Activated CD8-positive, alpha-beta memory T cell treated with anti-CD3 and anti-CD28 coated beads for 24 hours (primary cell): ENCODE measurements around the gene DAPK3.
A peak's percentile ranks its signal among the peaks of the same experiment; 100 is the strongest.
"Not testable (repeated sequence)": the region's sequence is repeated elsewhere in the genome, so short reads cannot be mapped to it uniquely, and the experiment has no call there.

Source experiments
- DNase-seq: peaks from one replicate; pipeline ENCODE4 v3.0.0-alpha.2; 2020

The DAPK3 gene

DNA sequence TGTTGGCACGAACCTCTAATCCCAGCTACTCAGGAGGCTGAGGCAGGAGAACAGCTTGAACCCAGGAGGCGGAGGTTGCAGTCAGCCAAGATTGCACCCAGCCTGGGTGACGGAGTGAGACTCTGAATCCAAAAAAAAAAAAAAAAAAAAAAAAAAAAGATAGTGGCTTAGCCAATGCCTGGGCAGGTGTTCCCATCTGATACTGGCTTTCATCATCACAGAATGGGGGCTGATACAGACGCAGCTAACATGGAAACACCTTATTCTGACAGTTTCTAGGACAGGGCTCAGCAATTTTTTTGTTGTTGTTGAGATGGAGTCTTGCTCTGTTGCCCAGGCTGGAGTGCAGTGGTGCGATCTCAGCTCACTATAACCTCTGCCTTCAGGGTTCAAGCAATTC, 29.9 kb upstream of the DAPK3 start:
- DNase-seq = not testable (repeated sequence)

DNA sequence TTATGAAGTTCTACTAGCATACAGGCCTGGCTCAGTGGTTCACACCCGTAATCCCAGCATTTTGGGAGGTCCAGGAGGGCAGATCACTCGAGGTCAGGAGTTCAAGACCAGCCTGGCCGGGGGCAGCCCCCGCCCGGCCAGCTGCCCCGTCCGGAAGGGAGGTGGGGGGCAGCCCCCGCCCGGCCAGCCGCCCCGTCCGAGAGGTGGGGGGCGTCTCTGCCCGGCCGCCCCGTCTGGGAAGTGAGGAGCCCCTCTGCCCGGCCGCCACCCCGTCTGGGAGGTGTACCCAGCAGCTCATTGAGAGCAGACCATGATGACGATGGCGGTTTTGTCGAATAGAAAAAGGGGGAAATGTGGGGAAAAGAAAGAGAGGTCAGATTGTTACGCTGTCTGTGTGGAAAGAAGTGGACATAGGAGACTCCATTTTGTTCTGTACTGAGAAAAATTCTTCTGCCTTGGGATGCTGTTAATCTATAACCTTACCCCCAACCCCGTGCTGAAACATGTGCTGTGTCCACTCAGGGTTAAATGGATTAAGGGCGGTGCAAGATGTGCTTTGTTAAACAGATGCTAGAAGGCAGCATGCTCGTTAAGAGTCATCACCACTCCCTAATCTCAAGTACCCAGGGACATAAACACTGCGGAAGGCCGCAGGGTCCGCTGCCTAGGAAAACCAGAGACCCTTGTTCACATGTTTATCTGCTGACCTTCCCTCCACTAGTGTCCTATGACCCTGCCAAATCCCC, 27.9 kb upstream of the DAPK3 start:
- not testable (repeated sequence) for DNase-seq

DNA sequence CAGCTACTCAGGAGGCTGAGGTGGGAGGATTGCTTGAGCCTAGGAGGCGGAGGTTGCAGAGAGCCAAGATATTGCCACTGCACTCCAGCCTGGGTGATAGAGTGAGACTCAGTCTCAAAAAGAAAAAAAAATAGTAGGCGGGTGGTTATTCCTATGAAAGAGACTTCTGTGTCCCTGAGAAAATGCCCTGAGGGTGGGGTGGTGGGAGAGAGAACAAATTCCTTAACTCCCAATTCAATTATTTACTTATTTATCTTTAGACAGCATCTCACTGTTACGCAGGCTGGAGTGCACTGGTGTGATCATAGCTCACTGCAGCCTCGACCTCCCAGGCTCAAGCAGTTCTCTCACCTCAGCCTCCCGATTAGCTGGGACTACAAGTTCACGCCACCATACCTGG, 24.7 kb upstream of the DAPK3 start:
- DNase-seq = no peak

DNA sequence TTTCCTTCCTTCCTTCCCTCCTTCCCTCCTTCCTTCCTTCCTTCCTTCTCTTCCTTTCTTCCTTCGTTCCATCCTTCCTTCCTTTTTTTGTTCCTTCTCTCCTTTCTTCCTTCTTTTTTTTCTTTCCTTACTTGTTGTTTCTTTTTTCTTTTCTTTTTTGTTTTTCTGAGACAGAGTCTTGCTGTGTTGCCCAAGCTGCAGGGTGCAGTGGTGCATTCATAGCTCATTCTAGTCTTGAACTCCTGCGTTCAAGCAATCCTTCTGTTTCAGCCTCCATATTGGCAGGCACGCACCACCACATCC, 19.9 kb upstream of the DAPK3 start:
- DNase-seq = no peak

DNA sequence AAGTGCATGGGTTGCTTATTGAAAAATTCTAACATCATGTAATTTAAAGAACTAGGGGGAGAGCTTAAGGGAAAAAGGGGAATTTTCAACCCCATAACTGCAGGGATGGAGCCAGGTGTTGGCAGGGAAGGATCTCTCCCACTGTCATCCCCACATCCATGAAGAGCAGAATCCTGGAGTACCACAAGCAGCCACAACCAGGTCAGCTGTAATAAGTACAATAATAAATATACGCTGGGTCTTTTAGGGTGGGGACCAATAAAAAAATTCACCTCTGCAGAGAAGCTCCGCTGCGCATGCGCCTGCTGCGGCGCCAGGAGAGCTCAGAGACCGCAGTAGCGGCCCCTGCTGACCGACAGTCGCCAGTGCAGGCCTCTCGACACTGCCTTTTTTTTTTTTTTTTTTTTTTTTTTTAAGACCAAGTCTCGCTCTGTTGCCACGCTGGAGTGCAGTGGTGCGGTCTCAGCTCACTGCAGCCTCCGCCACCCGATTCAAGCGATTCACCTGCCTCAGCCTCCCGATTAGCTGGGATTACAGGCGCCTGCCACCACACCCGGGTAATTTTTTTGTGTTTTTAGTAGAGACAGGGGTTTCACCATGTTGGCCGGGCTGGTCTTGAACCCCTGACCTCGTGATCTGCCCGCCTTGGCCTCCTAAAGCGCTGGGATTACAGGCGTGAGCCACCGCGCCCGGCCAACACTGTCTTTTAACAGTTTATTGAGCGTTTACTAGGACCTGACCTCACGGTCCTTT, 16.9 kb upstream of the DAPK3 start:
- DNase-seq = peak; percentile 91

DNA sequence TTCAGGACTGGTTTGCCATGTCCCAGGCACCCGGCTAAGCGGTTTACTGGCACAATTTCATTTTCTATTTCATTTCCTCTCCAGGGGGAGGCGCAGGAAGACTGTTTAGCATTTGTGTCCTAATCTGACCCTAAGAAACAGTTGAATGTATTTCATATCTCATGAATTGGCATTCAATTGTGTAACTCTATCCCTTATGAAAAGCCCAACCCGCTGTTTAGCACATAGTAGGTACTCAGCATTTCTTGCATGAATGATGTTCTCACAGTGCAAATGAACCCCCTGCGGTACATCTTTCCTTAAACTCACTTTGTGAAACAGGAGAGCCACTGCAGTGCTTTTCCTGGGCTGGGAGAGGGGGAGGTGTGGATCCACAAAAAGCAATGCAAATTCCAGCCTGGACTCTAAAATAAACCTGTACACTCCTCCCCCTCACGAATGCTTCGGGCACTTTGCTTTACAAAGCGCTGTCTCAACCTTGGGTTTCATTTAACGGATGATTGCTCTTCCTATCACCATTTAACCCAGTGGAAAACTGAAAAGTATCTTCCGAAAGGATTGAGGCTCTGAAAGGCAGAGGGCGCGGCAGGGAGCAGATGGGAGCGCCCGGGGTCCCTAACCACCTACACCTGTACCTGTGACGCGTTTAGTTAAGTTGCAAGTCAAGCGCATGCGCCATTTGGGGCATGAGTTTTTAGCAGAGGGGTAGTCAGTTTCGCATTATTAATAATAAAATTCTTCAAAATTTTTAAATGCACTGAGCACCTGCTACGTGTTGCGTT, 15.6 kb upstream of the DAPK3 start:
- peak; percentile 80 for DNase-seq

DNA sequence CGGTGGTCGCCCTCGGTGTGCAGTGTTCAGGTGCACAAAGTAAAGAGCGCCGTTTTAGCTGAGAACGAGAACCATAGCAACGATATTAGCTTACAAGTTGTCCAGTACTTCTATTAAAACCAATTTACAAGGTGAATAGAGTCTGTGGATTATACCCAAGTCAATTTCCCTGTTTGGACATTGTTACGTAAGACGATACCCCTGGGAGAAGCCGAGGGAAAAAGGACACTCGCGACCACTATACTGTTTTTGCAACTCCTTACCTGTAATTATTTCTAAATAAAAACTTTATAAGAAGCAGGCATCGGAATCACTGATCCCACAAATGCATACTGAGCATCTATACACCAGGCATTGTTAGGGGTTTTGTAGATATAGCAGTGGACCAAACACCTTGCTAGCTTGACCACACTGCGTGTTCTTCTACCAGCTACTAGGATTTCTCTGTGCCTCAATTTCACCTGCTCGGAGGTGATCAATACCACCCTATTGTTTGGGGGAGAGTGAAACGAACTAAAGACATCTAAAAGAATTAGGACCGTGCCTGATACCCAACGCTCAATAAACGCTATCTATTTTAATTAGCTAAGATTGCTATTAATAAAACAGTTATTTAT, 14.9 kb upstream of the DAPK3 start:
- DNase-seq = peak; percentile 59

DNA sequence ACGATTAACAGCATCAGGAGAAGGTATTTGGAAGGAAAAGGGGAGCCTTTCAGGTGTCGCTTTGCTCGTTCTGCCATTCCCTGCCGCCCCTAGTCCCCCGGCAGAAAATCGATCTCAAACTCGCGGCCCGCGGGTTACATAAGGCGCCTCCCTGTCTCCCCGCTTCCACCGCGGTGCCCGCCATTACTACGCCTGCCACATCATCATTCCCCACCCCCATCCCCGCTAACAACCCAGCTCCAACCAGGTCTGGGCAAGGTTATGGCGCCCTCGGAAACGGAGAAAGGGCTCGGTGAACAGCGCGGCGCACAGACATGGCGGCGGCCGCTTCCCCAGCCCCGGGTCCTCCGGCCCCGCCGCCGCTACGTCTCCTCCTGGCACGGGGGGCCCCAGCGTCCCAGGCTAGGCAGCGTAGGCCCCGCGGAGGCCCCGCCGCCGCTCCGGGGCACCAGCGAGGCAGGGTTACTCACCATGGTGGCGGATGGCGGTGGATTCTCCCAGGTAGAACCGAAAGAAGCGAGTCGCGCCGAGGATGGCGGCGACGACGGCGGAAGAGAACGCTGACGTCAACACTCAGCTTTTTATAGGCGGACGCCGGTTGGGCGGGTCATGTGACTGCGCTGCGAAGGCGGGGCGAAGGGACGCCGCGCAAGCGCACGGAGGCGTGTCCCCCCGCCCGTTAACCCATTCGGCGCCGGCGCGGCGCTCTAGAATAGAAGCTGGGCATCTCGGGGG, 14.2 kb upstream of the DAPK3 start, which contains the start of gene EEF2:
TSS of gene EEF2 (minus strand) at position 556 of the 735 bp plus-strand sequence. CDS start at position 473, 83 bp downstream.
- peak; percentile 96 for DNase-seq

DNA sequence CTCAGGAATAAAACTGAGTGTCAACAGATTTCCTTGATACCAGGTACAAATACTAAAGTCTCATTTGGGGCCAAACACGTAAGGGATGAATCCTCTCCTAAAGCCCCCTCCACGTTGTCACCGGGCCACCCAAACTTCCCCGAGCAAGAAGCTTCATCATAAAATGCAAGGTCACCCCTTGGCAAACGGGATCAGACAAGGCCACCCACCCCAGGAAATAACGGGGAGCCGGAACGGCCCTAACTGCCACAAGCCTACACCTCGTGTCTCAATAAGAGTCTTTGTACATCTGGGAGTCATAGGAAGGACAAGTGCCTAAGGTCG, 13.6 kb upstream of the DAPK3 start:
- no peak for DNase-seq

DNA sequence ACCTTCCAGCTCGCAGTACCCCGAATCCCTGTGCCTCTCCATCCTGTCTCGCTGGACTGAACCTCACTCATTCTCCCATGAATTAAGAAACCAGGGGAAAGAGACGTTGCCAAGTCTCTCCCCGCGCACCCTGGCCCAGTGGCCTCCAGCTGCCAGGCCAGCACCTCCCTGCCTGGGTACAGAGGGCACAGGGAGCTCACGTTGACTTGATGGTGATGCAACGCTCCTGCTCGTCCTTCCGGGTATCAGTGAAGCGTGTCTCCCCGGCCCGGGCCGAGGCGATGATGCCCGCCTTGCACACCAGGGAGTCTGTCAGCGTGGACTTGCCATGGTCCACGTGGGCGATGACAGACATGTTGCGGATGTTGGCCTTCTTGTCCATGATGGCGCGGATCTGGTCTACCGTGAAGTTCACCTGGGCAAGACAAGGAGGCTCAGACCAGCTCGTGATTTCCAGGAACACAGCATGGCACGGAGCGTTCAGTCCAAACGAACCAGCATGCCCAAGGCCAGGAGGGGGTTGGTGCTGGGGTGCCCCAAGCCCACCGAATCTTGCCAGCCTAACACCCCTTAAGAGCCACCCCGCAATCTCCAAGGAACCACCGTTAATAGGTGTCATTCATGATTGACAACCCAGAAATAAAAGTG, 13.2 kb upstream of the DAPK3 start:
- DNase-seq = peak; percentile 80

DNA sequence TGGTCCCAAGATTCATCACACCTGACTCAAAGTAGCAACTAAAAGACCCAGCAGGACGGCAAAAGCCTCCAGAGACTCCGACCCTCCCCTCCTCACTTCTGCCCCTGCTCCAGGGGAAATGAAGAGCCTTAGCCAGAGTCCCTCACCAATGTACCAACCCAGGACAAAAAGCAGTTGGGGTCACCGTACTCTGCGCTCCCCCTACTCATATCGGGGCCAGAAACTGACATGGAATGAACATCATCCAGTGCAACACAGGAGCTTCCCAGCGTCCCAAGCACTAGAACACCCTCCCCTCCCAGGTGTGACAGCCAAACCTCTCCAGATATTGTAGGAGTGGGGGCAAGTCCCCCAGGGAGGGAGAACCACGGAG, 12.6 kb upstream of the DAPK3 start:
- no peak for DNase-seq

DNA sequence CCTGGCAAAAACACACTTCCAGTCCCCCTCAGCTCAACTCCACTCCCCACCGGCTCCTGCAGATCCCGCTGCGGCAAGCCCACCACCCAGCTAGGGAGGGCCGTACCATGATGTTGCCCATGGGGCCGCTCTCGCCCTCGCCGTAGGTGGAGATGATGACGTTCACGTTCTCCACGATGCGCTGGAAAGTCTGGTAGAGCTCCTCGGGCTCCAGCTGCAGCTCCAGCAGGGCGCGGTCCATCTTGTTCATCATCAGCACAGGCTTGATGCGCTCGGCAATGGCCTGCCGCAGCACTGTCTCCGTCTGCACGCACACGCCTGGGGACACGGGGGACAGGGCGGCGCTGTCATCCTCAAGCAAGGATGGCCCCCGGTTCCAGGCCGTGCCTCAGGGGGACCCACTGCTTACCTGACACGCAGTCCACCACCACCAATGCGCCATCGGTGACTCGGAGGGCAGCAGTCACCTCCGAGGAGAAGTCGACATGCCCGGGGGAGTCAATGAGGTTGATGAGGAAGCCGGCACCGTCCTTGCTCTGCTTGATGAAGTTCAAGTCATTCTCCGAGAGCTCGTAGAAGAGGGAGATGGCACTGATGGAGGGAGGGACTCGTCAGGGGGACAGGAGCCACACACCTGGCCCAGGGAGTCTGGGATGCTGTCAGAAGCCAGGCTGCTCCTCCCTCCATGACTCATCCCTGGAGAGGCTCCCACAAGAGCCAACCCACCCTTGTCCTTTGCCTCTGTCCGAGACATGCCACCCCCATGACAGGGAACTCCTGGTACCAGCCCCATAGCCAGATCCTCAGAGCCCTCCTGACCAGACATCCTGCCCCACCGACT, 12.0 kb upstream of the DAPK3 start:
- DNase-seq = peak; percentile 66

DNA sequence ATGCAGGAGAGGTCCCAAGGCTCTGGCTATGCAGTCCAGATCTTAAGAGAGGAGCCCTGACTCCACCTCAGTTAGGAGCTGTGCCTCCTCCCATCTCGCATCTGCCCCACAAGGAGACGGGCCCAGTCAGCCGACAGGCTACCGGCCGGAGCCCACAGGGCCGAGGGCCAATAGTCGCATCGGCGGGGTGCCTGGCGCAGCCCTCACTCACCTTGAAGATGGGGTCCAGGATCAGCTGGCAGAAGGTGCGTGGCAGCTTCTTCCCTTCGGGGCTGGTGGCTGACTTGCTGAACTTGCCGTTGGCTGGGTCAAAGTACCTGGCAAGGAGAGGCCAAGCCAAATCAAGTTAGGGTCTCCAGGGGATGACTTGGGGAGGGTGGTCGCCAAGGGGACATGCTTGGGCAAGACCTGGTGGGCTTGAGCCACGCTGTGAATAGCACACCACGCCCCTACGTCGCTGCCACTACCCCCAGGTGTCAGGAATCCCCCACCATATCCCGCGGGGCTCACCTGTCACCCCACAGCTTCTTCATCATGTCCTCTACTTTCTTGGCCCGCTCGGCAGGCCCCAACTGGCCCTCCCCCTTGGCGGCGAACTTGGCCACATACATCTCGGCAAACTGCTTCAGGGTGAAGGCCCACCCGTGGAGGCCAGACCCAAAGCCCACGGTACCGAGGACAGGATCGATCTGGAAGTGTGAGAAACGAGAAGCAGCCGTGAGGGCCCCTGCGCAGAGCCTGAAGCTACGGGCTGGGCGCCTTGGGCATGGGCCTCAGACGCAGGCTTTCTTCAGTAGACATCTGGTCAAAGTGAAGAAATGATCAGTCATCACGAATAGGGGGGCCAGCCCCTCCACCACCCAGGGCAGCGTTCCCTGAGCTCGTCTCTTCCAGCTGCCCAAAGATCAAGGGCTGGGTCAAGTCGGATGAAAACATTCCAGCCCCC, 11.1 kb upstream of the DAPK3 start:
- DNase-seq = peak; percentile 62

DNA sequence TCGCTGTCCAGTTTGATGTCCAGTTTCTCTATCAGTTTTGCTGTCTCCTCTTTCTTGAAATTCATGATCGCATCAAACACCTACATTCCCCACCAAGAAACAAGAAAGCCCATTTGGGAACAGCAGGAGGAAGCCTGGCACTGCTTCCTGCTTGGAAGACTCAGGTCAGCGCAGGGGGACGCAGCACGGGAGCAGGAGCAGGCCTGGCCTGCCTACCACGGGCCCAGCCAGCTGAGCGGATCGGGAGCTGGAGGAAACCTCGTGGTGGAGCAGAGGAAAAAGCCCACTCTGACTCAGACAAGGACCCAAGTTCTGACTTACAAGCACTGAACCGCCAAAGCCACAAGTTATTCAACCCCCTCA, 10.5 kb upstream of the DAPK3 start:
- no peak for DNase-seq

DNA sequence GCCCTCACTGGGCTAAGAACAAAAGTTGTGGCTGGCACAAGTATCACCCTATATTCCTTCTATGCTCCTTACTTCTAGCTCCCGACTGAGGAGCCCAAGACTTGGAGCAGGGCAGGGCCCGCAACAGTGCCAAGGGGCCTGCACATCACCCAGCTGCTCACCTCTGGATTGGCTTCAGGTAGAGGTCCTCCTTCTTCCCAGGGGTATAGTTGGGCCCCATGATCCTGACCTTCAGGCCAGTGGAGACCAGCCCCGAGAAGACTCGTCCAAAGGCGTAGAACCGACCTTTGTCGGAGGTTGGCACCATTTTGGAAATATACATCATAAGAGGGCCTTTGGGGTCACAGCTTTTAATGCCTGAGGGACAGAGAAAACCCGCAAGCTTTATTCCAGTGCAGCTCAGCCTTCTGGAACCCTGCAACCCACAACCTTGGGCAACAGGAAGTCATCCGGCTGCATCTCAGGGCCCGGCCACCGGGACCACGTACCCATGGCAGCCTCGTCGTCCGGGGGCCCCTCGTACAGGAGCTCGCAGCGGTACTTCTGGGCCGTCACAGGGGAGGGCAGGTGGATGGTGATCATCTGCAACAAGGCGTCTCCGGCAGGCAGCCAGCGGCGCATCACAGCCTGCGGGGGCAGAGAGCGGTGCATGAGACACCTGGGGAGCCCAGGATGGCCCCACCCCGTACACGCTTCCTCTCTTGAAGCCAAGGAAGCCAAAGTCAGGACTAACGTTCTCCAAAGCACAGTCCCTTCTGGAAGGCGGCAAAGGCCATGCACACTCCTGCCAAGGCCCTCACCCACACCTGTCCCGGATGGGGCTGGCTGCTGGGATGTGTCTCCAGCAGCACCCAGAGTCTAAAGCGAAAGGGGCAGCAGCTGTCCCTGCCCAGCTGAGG, 9.7 kb upstream of the DAPK3 start:
- peak; percentile 59 for DNase-seq

DNA sequence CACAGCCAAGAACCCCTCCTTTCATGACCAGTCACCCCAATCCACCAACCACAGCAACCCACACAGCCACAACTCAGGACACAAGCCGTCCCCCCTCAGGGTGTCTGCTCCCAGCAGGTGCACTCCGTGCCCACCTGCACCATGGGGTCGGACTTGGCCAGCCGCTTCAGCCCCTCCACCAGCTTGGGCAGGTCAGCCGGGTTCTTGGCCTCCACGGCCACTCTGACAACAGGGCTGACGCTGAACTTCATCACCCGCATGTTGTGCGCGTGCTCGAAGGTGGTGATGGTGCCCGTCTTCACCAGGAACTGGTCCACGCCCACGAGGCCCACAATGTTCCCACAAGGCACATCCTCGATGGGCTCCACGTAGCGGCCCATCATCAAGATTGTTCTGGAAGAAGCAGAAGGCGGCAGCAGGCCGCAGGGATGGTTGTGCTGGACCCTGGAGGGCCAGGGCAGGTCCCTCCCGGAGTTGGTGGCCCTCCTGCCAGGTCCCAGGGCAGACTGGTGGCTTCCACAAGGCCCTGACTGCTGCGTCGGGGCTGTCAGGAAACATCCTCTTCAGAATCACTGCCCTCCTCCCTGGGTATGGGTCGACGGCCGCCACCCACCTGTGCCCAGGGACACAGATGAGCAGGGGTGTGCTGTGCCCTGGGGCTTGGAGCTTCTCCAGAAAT, 8.9 kb upstream of the DAPK3 start:
- DNase-seq = peak; percentile 66

DNA sequence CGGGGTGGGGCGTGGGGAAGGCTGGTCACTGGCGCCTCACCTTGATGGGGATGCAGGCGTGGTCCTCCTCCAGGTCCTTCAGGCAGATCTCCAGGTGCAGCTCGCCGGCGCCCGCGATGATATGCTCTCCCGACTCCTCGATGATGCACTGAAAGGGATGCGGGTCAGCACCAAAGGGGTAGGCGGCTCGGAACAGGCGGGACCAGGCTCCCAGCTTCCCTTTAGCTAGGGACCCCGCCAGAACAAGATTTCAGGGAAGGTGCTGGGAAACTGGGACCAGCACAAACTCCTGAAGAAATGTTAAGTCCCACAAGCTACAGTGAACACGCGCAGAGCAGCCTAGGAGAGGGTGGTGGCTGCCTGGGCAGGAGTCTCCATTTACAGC, 8.4 kb upstream of the DAPK3 start:
- no peak for DNase-seq

DNA sequence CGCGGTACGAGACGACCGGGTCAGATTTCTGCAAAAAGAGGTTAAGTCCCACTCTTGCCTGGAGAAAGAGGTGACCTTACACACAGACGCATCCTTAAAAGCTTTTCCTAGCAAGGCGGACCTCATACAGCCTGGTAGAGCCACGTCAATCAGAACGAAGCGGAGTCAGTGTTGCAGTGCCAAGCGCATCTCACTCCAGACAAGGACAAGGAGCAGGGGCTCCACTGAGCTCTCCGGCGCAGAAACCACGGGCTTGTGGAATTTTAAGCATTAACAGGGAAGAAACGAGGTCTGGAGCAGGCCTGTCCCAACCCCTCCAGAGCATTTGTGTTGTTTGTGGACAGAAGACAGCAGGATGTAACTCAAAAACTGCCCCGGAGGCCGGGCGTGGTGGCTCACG, 7.2 kb upstream of the DAPK3 start:
- no peak for DNase-seq
